HG03064 (cell line): ENCODE results near the gene CYB5R2.

Experiments used
- ATAC-seq: cut with Tn5 transposase; IDR thresholded peaks from one replicate; pipeline ENCODE4 v1.9.1; 2021; ENCODE audit warnings: low read depth; ENCODE audit not compliant: unreplicated experiment

CYB5R2 gene

GRCh38 chr11:7639643-7640025 lies 33.7 kb downstream of the CYB5R2 start:
- no peak for ATAC-seq

- no peak for ATAC-seq
Measured at GRCh38 chr11:7638710-7639642, 34.3 kb downstream of the CYB5R2 start.

GRCh38 chr11:7637447-7638157 lies 35.7 kb downstream of the CYB5R2 start:
- ATAC-seq = no peak

- ATAC-seq = no peak
Measured at GRCh38 chr11:7636350-7636749, 37.0 kb downstream of the CYB5R2 start.

- ATAC-seq = no peak
Measured at GRCh38 chr11:7635708-7636107, 37.6 kb downstream of the CYB5R2 start.

GRCh38 chr11:7635137-7635536 lies 38.2 kb downstream of the CYB5R2 start:
- ATAC-seq = no peak

- no peak for ATAC-seq
Measured at GRCh38 chr11:7632211-7632610, 41.1 kb downstream of the CYB5R2 start.

GRCh38 chr11:7630002-7630401 lies 43.3 kb downstream of the CYB5R2 start:
- no peak for ATAC-seq

GRCh38 chr11:7628660-7629059 lies 44.6 kb downstream of the CYB5R2 start:
- ATAC-seq = no peak

GRCh38 chr11:7622721-7623120 lies 50.6 kb downstream of the CYB5R2 start:
- ATAC-seq = no peak

GRCh38 chr11:7621554-7621953 lies 51.7 kb downstream of the CYB5R2 start:
- no peak for ATAC-seq

GRCh38 chr11:7621090-7621489 lies 52.2 kb downstream of the CYB5R2 start:
- no peak for ATAC-seq

GRCh38 chr11:7619322-7619721 lies 54.0 kb downstream of the CYB5R2 start:
- no peak for ATAC-seq

- no peak for ATAC-seq
Measured at GRCh38 chr11:7617032-7617431, 56.3 kb downstream of the CYB5R2 start.
